Gastrocnemius medialis (tissue), 4 donors: ENCODE measurements around the gene IMPDH1.

Experiments used
- POLR2A ChIP-seq, 2 donors: fragments of 450-650 bp; IDR thresholded peaks; one replicate each; pipeline ENCODE4 v1.6.1; 2017; ENCODE audit warnings: antibody characterized with exemption in 2 of 2, mild to moderate bottlenecking in 2 of 2, moderate library complexity in 2 of 2
- TF ChIP-seq, protein P1 (sequence below), 5 experiments: fragments of 450-650 bp in 3 of 5; fragments of 200-600 bp in 2 of 5; sonication (generic) in 2 of 5; IDR thresholded peaks in 4 of 5; conservative IDR thresholded peaks in 1 of 5; 1 replicate in 4 of 5; 2 replicates in 1 of 5; pipeline ENCODE4 v1.5.1; 2016 to 2019; ENCODE audit warnings: antibody characterized with exemption in 5 of 5, mild to moderate bottlenecking in 3 of 5, moderate library complexity in 3 of 5

DNA sequence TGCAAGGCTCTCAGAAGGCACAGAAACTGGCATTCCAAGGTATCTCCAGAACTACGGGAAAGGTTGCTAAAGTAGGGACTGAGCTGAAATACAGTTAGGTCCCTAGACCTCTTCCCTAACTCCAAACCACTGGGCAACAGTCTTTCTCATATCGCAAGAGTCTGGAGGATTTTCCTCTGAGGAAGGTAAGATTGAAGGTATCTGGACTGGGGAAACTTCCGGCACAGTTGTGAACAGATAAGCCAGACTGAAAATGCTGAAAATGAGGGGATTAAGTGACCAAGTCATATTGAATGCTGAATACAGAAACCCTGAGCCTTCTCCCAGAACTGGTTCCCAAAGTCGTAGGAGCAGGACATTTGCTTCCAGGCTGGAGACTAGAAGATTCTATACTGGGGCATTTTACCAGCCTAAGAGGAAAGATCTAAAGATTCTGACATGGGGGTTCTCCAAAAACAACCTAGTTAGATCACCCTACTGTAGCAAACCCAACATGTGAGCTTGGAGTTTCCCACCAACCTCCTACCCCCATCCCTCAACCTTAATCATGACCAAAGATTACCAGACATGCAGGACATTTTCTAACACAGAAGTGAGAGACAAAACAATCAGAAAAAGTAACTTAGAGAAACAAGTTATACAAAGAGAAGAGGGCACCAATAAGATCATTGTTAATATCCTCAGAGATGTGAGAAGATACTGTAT lies 45.5 kb downstream of the IMPDH1 start:
- TF ChIP-seq, protein P1, sequence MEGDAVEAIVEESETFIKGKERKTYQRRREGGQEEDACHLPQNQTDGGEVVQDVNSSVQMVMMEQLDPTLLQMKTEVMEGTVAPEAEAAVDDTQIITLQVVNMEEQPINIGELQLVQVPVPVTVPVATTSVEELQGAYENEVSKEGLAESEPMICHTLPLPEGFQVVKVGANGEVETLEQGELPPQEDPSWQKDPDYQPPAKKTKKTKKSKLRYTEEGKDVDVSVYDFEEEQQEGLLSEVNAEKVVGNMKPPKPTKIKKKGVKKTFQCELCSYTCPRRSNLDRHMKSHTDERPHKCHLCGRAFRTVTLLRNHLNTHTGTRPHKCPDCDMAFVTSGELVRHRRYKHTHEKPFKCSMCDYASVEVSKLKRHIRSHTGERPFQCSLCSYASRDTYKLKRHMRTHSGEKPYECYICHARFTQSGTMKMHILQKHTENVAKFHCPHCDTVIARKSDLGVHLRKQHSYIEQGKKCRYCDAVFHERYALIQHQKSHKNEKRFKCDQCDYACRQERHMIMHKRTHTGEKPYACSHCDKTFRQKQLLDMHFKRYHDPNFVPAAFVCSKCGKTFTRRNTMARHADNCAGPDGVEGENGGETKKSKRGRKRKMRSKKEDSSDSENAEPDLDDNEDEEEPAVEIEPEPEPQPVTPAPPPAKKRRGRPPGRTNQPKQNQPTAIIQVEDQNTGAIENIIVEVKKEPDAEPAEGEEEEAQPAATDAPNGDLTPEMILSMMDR (IDR thresholded peaks at IDR 0.05 in 4 of 5, conservative IDR thresholded peaks at IDR 0.05 in 1 of 5), result no peak
- TF ChIP-seq POLR2A (IDR thresholded peaks at IDR 0.05), result no peak
